ENCODE data around the gene CAMK2D. TPM values are rescaled to one million over a fixed set of nuclear protein-coding genes. Genes with fewer than 3 reads are reported as not detected.

The CAMK2D gene
- total and polyA plus RNA-seq, 7 donors: 24.3 to 78.1 (median 54.0) TPM

- H3K4me1 ChIP-seq: no peaks in the 10 kb centered on the region
- no peak for DNase-seq
- intact Hi-C loops (cut with DNase I): no loop called here
- H3K27ac ChIP-seq: no peak overlapping the region
- WGBS, 2 donors: 84 to 90% methylated on average over 4 of the region's 4 CpGs
- TF ChIP-seq POLR2A (IDR thresholded peaks at IDR 0.05) (no peak), POLR2AphosphoS5 (IDR thresholded peaks at IDR 0.05) (no peak), EP300 (IDR thresholded peaks at IDR 0.05) (no peak)
- TF ChIP-seq, protein P1, sequence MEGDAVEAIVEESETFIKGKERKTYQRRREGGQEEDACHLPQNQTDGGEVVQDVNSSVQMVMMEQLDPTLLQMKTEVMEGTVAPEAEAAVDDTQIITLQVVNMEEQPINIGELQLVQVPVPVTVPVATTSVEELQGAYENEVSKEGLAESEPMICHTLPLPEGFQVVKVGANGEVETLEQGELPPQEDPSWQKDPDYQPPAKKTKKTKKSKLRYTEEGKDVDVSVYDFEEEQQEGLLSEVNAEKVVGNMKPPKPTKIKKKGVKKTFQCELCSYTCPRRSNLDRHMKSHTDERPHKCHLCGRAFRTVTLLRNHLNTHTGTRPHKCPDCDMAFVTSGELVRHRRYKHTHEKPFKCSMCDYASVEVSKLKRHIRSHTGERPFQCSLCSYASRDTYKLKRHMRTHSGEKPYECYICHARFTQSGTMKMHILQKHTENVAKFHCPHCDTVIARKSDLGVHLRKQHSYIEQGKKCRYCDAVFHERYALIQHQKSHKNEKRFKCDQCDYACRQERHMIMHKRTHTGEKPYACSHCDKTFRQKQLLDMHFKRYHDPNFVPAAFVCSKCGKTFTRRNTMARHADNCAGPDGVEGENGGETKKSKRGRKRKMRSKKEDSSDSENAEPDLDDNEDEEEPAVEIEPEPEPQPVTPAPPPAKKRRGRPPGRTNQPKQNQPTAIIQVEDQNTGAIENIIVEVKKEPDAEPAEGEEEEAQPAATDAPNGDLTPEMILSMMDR (IDR thresholded peaks at IDR 0.05): no peak
- H3K27me3 ChIP-seq: no peaks in the 10 kb centered on the region
- H3K36me3 ChIP-seq: no peaks in the 10 kb centered on the region
- H3K4me3 ChIP-seq: no peak overlapping the region
- no peaks in the 10 kb centered on the region for H3K9me3 ChIP-seq
These were observed 14.5 kb upstream of the CAMK2D start for GRCh38 chr4:113776016-113776415.

- no peaks in the 10 kb centered on the region for H3K4me1 ChIP-seq
- no peak overlapping the region for H3K4me3 ChIP-seq
- TF ChIP-seq, protein P1 (IDR thresholded peaks at IDR 0.05): no peak
- no peak for TF ChIP-seq POLR2A (IDR thresholded peaks at IDR 0.05)
- TF ChIP-seq EP300 (IDR thresholded peaks at IDR 0.05): no peak
- no peak for TF ChIP-seq POLR2AphosphoS5 (IDR thresholded peaks at IDR 0.05)
- H3K36me3 ChIP-seq: no peaks in the 10 kb centered on the region
- no peak overlapping the region for H3K27ac ChIP-seq
- H3K27me3 ChIP-seq: no peaks in the 10 kb centered on the region
- DNase-seq: no peak
- 59 to 75% methylated on average over 3 of the region's 3 CpGs for WGBS, 2 donors
- intact Hi-C loops (cut with DNase I): no loop called here
- H3K9me3 ChIP-seq: no peaks in the 10 kb centered on the region
These were observed 12.2 kb upstream of the CAMK2D start for GRCh38 chr4:113773756-113774155.

- intact Hi-C loops (cut with DNase I): no loop called here
- no peak for DNase-seq
- TF ChIP-seq, protein P1 (IDR thresholded peaks at IDR 0.05): no peak
- TF ChIP-seq POLR2AphosphoS5 (IDR thresholded peaks at IDR 0.05) (no peak), POLR2A (IDR thresholded peaks at IDR 0.05) (no peak), EP300 (IDR thresholded peaks at IDR 0.05) (no peak)
- 64 to 87% methylated on average over 14 of the region's 14 CpGs for WGBS, 2 donors
- Histone ChIP-seq H3K4me1 (no peaks in the 10 kb centered on the region), H3K4me3 (no peak overlapping the region), H3K27ac (no peak overlapping the region), H3K27me3 (no peaks in the 10 kb centered on the region), H3K36me3 (no peaks in the 10 kb centered on the region), H3K9me3 (no peaks in the 10 kb centered on the region)
These were observed 11.5 kb upstream of the CAMK2D start for GRCh38 chr4:113773014-113773413.

DNA sequence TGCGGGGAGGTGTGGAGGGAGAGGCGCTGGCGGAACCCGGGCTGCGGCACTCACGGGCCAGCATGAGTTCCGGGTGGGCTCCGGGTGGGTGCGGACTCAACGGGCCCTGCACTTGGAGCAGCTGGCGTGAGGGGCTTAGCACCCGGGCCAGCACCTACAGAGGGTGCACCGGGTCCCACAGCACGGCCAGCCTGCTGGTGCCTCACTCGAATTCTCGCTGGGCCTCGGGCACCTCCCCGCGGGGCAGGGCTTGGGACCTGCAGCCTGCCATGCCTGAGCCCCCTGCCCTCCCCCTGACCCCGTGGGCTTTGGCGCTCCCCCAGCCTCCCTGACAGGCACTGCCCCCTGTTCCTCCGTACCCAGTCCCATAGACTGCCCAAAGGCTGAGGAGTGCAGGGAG is 10.8 kb upstream of the CAMK2D start:
- no peak for DNase-seq
- H3K4me1 ChIP-seq: no peaks in the 10 kb centered on the region
- intact Hi-C loops (cut with DNase I): no loop called here

More for the DNA sequence above, 10.8 kb upstream of the CAMK2D start:
- no peak overlapping the region for H3K27ac ChIP-seq
- 97 to 98% methylated on average over 22 of the region's 22 CpGs for WGBS, 2 donors
- no peak overlapping the region for H3K4me3 ChIP-seq
- no peaks in the 10 kb centered on the region for H3K36me3 ChIP-seq
- no peak for TF ChIP-seq EP300 (IDR thresholded peaks at IDR 0.05)
- TF ChIP-seq POLR2AphosphoS5 (IDR thresholded peaks at IDR 0.05): no peak
- no peak for TF ChIP-seq POLR2A (IDR thresholded peaks at IDR 0.05)
- TF ChIP-seq, protein P1 (IDR thresholded peaks at IDR 0.05): no peak
- H3K27me3 ChIP-seq: no peaks in the 10 kb centered on the region
- no peaks in the 10 kb centered on the region for H3K9me3 ChIP-seq

Measured in sigmoid colon (tissue), 7 donors.